Stomach (tissue), 4 donors: ENCODE results near the gene NOVA2.

ENCODE experiments used
- CTCF ChIP-seq, 7 experiments: fragments of 450-650 bp in 4 of 7; fragments of 200-600 bp in 3 of 7; sonication (generic) in 3 of 7; IDR thresholded peaks; one replicate each; pipeline ENCODE4 v1.5.1; 2016 to 2019; ENCODE audit warnings: antibody characterized with exemption in 7 of 7, control low read depth in 2 of 7, mild to moderate bottlenecking in 1 of 7
- EP300 ChIP-seq: sonication (generic); formaldehyde crosslinking; IDR thresholded peaks from one replicate; pipeline ENCODE4 v1.6.1; 2017; ENCODE audit warnings: antibody characterized with exemption
- POLR2A ChIP-seq, 4 donors: fragments of 450-650 bp; IDR thresholded peaks; one replicate each; pipeline ENCODE4 v1.6.1; 2016; ENCODE audit warnings: antibody characterized with exemption in 4 of 4, control low read depth in 2 of 4, mild to moderate bottlenecking in 1 of 4, moderate library complexity in 1 of 4

GRCh38 chr19:45971260-45971902, 2.3 kb downstream of the NOVA2 start:
- TF ChIP-seq EP300 = no peak
- no peak for TF ChIP-seq CTCF (IDR thresholded peaks at IDR 0.05)
- no peak for TF ChIP-seq POLR2A (IDR thresholded peaks at IDR 0.05)
